ENCODE measurements around the gene ZNF831. TPM values are rescaled to one million over a fixed set of nuclear protein-coding genes. Genes with fewer than 3 reads are reported as not detected.
A peak's percentile ranks its signal among the peaks of the same experiment; 100 is the strongest.

The ZNF831 gene
- total RNA-seq, 1 experiment from 2014 or later, result 0.04 TPM

DNA sequence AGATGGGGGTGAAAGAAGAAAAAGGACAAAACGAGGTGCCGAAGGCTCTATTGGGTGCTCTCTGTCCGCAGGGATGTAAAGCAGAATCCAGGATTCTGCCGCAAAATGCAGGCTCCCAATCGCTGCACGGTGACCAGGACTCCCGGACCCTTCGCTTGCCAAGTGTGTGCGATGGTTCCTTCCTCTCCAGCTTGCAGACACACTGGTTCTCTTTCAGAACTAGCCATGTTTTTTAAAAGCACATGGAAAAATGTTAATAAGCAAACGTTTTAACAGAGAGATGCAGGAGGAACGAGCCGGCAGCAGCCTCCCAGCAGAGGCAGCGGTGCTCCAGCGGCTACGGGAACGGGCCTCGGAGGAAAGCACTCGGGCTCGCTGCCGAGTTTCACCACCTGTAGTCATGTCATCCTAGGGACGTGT, 59.6 kb downstream of the ZNF831 start:
- no peak for TF ChIP-seq TP53 (CRISPR knock-in tag; IDR thresholded peaks at IDR 0.05)
- no peak for TF ChIP-seq FOXK1 (CRISPR knock-in tag; IDR thresholded peaks at IDR 0.05)
- TF ChIP-seq ZNF671 (CRISPR knock-in tag; IDR thresholded peaks at IDR 0.05), result no peak
- TF ChIP-seq, protein P1, sequence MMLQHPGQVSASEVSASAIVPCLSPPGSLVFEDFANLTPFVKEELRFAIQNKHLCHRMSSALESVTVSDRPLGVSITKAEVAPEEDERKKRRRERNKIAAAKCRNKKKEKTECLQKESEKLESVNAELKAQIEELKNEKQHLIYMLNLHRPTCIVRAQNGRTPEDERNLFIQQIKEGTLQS (CRISPR knock-in tag; conservative IDR thresholded peaks at IDR 0.05), result no peak
- TF ChIP-seq MYBL2 (CRISPR knock-in tag; IDR thresholded peaks at IDR 0.05), result no peak
- TF ChIP-seq, protein P2, sequence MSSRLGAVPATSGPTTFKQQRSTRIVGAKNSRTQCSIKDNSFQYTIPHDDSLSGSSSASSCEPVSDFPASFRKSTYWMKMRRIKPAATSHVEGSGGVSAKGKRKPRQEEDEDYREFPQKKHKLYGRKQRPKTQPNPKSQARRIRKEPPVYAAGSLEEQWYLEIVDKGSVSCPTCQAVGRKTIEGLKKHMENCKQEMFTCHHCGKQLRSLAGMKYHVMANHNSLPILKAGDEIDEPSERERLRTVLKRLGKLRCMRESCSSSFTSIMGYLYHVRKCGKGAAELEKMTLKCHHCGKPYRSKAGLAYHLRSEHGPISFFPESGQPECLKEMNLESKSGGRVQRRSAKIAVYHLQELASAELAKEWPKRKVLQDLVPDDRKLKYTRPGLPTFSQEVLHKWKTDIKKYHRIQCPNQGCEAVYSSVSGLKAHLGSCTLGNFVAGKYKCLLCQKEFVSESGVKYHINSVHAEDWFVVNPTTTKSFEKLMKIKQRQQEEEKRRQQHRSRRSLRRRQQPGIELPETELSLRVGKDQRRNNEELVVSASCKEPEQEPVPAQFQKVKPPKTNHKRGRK (CRISPR knock-in tag; IDR thresholded peaks at IDR 0.05; ENCODE audit: borderline replicate concordance), result no peak
- TF ChIP-seq, protein P3, sequence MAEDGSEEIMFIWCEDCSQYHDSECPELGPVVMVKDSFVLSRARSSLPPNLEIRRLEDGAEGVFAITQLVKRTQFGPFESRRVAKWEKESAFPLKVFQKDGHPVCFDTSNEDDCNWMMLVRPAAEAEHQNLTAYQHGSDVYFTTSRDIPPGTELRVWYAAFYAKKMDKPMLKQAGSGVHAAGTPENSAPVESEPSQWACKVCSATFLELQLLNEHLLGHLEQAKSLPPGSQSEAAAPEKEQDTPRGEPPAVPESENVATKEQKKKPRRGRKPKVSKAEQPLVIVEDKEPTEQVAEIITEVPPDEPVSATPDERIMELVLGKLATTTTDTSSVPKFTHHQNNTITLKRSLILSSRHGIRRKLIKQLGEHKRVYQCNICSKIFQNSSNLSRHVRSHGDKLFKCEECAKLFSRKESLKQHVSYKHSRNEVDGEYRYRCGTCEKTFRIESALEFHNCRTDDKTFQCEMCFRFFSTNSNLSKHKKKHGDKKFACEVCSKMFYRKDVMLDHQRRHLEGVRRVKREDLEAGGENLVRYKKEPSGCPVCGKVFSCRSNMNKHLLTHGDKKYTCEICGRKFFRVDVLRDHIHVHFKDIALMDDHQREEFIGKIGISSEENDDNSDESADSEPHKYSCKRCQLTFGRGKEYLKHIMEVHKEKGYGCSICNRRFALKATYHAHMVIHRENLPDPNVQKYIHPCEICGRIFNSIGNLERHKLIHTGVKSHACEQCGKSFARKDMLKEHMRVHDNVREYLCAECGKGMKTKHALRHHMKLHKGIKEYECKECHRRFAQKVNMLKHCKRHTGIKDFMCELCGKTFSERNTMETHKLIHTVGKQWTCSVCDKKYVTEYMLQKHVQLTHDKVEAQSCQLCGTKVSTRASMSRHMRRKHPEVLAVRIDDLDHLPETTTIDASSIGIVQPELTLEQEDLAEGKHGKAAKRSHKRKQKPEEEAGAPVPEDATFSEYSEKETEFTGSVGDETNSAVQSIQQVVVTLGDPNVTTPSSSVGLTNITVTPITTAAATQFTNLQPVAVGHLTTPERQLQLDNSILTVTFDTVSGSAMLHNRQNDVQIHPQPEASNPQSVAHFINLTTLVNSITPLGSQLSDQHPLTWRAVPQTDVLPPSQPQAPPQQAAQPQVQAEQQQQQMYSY (CRISPR knock-in tag; IDR thresholded peaks at IDR 0.05), result no peak
- TF ChIP-seq JAZF1 (CRISPR knock-in tag; IDR thresholded peaks at IDR 0.05), result no peak
- Mint-ChIP-seq H3K9me3 (no peaks in the 10 kb centered on the region; the same call in 1 of the 2 replicates), H3K36me3 (no peaks in the 10 kb centered on the region), H3K27ac (no peak overlapping the region), H3K4me3 (peak overlapping the region; percentile 80), H3K27me3 (ENCODE audit: low read depth) (peaks cover 55% of the 10 kb centered on the region), H3K4me1 (peaks cover 35% of the 10 kb centered on the region)
- DNase-seq (ENCODE audit: low spot score) (peak; percentile 29), ATAC-seq (peak; percentile 28; the same call in 1 of the 2 replicates)
- CTCF ChIA-PET, result interaction anchor here (1.0 to 4.7 kb wide), 5 partner anchors 16 to 353 kb away, joined by 3 to 68 read pairs (median 14); no protein-coding TSS in a partner anchor
- POLR2A ChIA-PET, result no interaction called here

DNA sequence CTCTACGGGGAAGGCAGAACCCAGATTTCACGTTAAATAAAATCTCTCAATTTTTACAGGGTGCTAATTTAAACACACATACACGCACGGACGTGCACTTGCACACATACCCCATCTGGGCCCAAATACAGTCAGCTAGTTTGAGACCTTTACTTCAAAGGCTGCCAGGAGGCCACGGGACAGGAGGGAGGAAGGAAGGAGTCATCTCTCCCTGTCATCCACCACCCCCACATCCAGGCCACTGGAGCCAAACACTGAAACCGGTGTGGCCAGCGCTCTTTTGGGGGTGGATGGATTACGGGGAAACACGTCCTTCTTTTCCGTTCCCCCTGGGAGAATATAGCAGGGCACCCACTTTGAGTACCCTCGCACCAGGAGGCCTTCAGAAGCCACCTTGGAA, 60.1 kb downstream of the ZNF831 start:
- DNase-seq (ENCODE audit: low spot score) (no peak), ATAC-seq (no peak)
- Mint-ChIP-seq H3K27me3 (ENCODE audit: low read depth) (peaks cover 55% of the 10 kb centered on the region), H3K27ac (no peak overlapping the region), H3K4me3 (no peak overlapping the region), H3K4me1 (peaks cover 35% of the 10 kb centered on the region), H3K9me3 (peaks cover 2% of the 10 kb centered on the region), H3K36me3 (no peaks in the 10 kb centered on the region)
- ChIA-PET CTCF (interaction anchor here (2.6 to 4.7 kb wide), 4 partner anchors 16 to 354 kb away, joined by 8 to 68 read pairs (median 16); no protein-coding TSS in a partner anchor), POLR2A (no interaction called here)
- TF ChIP-seq SMAD4 (CRISPR knock-in tag; IDR thresholded peaks at IDR 0.05) (no peak), ZNF396 (CRISPR knock-in tag; IDR thresholded peaks at IDR 0.05; ENCODE audit: borderline replicate concordance) (no peak)
- TF ChIP-seq, protein P4, sequence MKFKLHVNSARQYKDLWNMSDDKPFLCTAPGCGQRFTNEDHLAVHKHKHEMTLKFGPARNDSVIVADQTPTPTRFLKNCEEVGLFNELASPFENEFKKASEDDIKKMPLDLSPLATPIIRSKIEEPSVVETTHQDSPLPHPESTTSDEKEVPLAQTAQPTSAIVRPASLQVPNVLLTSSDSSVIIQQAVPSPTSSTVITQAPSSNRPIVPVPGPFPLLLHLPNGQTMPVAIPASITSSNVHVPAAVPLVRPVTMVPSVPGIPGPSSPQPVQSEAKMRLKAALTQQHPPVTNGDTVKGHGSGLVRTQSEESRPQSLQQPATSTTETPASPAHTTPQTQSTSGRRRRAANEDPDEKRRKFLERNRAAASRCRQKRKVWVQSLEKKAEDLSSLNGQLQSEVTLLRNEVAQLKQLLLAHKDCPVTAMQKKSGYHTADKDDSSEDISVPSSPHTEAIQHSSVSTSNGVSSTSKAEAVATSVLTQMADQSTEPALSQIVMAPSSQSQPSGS (CRISPR knock-in tag; IDR thresholded peaks at IDR 0.05; ENCODE audit: borderline replicate concordance, low read depth), result no peak
- TF ChIP-seq, protein P5, sequence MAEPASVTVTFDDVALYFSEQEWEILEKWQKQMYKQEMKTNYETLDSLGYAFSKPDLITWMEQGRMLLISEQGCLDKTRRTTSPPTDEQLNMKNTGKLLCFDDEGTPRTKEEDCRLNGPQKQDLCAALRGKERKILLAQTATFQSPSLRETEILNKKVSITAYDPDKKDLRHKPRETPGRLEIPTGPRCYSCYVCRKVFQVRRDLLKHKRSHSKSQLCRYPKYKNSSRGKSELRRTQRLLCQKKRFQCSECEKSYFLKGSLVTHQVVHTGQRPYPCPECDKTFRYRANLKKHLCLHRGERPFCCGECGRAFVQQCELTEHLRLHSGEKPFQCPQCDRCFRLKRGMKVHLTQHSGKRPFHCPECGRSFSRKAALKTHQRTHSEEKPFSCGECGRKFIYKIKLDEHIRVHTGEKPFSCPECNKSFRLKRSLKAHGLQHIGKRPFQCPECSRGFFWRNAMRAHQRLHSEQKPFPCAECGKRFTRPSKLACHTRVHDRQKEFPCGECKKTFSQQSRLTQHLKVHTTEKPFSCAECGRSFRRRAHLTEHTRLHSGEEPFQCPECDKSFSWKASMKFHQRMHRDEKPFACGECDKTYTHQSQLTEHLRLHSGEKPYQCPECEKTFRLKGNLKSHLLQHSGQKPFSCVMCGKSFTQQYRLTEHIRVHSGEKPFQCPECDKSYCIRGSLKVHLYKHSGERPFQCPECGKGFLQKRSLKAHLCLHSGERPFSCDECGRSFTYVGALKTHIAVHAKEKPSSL (CRISPR knock-in tag; conservative IDR thresholded peaks at IDR 0.05), result no peak
- TF ChIP-seq, protein P6, sequence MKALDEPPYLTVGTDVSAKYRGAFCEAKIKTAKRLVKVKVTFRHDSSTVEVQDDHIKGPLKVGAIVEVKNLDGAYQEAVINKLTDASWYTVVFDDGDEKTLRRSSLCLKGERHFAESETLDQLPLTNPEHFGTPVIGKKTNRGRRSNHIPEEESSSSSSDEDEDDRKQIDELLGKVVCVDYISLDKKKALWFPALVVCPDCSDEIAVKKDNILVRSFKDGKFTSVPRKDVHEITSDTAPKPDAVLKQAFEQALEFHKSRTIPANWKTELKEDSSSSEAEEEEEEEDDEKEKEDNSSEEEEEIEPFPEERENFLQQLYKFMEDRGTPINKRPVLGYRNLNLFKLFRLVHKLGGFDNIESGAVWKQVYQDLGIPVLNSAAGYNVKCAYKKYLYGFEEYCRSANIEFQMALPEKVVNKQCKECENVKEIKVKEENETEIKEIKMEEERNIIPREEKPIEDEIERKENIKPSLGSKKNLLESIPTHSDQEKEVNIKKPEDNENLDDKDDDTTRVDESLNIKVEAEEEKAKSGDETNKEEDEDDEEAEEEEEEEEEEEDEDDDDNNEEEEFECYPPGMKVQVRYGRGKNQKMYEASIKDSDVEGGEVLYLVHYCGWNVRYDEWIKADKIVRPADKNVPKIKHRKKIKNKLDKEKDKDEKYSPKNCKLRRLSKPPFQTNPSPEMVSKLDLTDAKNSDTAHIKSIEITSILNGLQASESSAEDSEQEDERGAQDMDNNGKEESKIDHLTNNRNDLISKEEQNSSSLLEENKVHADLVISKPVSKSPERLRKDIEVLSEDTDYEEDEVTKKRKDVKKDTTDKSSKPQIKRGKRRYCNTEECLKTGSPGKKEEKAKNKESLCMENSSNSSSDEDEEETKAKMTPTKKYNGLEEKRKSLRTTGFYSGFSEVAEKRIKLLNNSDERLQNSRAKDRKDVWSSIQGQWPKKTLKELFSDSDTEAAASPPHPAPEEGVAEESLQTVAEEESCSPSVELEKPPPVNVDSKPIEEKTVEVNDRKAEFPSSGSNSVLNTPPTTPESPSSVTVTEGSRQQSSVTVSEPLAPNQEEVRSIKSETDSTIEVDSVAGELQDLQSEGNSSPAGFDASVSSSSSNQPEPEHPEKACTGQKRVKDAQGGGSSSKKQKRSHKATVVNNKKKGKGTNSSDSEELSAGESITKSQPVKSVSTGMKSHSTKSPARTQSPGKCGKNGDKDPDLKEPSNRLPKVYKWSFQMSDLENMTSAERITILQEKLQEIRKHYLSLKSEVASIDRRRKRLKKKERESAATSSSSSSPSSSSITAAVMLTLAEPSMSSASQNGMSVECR (CRISPR knock-in tag; IDR thresholded peaks at IDR 0.05; ENCODE audit: borderline replicate concordance), result no peak

Data from WTC11 (cell line).